Mesothelial cell of epicardium (in vitro differentiated cells): Measurements from ENCODE around the gene GATAD2A. TPM values are rescaled to one million over a fixed set of nuclear protein-coding genes. Genes with fewer than 3 reads are reported as not detected.

Experiments used
- DNase-seq, 2 experiments: peaks; one replicate each; pipeline ENCODE4 v3.0.0; 2021; ENCODE audit warnings: low spot score in 2 of 2; ENCODE audit not compliant: unreplicated experiment in 2 of 2
- H3K27ac Mint-ChIP-seq: 2 replicates; pipeline ENCODE4 v1.8.0; 2021; ENCODE audit warnings: mixed read lengths
- H3K27me3 Mint-ChIP-seq: 2 replicates; pipeline ENCODE4 v1.8.0; 2021; ENCODE audit warnings: low read depth, mixed read lengths
- H3K36me3 Mint-ChIP-seq: 2 replicates; pipeline ENCODE4 v1.8.0; 2021; ENCODE audit warnings: mixed read lengths
- H3K4me1 Mint-ChIP-seq: 2 replicates; pipeline ENCODE4 v1.8.0; 2021; ENCODE audit warnings: mixed read lengths
- H3K4me3 Mint-ChIP-seq: 2 replicates; pipeline ENCODE4 v1.8.0; 2021; ENCODE audit warnings: mild to moderate bottlenecking, moderate library complexity, mixed read lengths
- H3K9me3 Mint-ChIP-seq: 2 replicates; pipeline ENCODE4 v1.8.0; 2021; ENCODE audit warnings: mixed read lengths
- total RNA-seq: library from RNA; stranded (reverse); gene quantifications from 3 replicates; pipeline ENCODE4 v1.2.1, GENCODE V29; 2021
- TF ChIP-seq, protein P1 (sequence below): fragments of 200-600 bp; sonication (generic); IDR thresholded peaks from one replicate; pipeline ENCODE4 v1.5.0; 2021; ENCODE audit warnings: antibody characterized with exemption; ENCODE audit not compliant: unreplicated experiment

Gene GATAD2A
- total RNA-seq, 1 donor from 2014 or later, result 113 TPM

DNA sequence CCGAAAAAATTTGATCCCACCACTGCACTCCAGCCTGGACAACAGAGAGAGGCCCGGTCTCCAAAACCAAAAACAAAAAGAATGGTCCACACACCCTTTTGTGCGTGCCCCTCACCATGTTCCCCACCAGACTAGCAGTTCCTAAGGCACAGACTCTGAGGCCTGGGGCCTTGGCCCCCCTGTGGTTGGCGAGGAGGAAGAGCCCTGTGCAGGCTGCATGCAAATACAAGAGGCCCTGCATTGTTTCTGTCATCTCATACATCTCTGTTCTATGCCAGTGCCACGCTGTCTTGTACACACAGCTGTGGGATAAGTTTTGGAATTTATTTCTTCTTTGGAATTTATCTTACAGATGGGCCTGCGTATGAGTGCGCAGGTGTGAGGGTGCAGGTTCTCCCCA is 118.6 kb downstream of the GATAD2A start:
- Mint-ChIP-seq H3K27ac (no peak overlapping the region), H3K4me3 (no peak overlapping the region), H3K9me3 (no peaks in the 10 kb centered on the region)

DNA sequence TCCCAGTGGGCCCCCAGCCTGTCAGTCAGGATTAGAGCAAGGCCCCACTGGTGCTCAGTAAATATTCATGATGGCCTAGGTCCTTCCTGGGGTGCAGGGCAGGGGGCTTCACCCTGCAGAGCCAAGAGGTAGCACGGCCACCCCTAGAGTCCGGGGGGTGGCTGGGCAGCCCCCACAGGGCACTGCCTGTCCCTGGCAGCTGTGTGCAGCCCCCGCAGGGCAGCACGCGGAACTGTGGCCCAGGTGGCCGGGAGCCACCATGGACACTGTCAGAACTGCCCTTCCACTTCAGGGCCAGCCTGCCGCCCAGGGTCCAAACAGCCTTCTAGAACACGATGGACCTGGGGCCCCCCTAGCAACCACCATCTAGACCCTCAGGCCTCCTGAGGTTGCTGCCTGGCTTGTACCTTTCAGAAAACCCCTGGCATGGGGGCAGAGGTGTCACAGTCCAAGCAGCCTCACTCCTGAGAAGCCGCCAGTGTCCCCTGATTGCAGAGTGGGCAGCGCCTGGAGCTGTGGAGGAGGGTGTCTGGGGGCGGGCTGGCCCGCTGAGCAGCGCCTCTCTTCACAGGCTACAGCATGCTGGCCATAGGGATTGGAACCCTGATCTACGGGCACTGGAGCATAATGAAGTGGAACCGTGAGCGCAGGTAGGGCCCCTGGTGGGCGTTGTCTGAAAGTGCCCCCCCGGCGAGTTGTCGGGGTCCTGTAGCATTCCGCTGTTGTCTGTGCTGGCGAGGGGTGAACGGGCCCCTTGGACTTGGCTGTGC is 120.3 kb downstream of the GATAD2A start:
- no peak for DNase-seq
- H3K9me3 Mint-ChIP-seq, result no peaks in the 10 kb centered on the region
- TF ChIP-seq, protein P1, sequence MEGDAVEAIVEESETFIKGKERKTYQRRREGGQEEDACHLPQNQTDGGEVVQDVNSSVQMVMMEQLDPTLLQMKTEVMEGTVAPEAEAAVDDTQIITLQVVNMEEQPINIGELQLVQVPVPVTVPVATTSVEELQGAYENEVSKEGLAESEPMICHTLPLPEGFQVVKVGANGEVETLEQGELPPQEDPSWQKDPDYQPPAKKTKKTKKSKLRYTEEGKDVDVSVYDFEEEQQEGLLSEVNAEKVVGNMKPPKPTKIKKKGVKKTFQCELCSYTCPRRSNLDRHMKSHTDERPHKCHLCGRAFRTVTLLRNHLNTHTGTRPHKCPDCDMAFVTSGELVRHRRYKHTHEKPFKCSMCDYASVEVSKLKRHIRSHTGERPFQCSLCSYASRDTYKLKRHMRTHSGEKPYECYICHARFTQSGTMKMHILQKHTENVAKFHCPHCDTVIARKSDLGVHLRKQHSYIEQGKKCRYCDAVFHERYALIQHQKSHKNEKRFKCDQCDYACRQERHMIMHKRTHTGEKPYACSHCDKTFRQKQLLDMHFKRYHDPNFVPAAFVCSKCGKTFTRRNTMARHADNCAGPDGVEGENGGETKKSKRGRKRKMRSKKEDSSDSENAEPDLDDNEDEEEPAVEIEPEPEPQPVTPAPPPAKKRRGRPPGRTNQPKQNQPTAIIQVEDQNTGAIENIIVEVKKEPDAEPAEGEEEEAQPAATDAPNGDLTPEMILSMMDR, result no peak
- H3K27ac Mint-ChIP-seq, result no peak overlapping the region
- peaks cover 3% of the 10 kb centered on the region for H3K4me1 Mint-ChIP-seq
- H3K36me3 Mint-ChIP-seq, result peaks cover 9% of the 10 kb centered on the region
- H3K4me3 Mint-ChIP-seq, result no peak overlapping the region
- no peaks in the 10 kb centered on the region for H3K27me3 Mint-ChIP-seq

More for the DNA sequence above, 118.6 kb downstream of the GATAD2A start:
- DNase-seq, result no peak
- H3K27me3 Mint-ChIP-seq, result no peaks in the 10 kb centered on the region
- TF ChIP-seq, protein P1, result no peak
- peaks cover 21% of the 10 kb centered on the region for H3K36me3 Mint-ChIP-seq
- H3K4me1 Mint-ChIP-seq, result no peaks in the 10 kb centered on the region

DNA sequence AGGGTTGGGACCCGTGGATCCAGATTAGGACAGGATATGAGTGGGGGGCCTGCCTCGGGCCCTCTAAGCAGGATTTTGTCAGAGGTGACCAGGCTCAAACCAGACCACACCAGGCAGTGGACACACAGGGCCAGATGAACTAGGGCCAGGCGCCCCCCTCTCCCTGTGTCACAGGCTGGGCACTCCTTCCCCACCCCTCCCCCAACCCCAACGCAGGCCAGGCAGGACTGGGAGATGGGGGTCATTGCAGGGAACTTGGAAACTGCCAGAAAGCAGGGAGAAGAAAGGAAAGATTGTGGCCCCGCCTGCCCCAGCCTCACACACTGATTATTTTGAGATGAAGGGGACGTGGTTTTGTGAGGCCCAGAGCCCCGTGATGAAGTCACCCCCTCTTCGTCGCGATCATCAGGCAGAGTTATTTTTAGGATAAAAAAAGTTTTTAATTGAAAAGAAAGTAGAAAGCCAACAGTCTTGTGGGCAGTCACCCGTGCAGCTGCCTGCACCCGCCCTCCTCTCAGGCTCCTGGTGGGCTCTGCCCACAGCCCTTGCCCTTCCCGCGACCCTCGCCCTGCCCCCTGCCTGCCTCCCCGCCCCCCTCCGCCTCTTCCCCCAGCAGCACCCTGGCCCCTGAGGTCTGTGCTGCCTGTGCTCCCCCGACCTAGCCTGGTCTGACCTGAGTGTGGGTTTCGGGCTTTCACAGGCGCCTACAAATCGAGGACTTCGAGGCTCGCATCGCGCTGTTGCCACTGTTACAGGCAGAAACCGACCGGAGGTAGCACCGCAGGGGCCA is 121.3 kb downstream of the GATAD2A start:
- H3K27ac Mint-ChIP-seq, result no peak overlapping the region
- no peak for DNase-seq
- H3K9me3 Mint-ChIP-seq, result no peaks in the 10 kb centered on the region
- no peaks in the 10 kb centered on the region for H3K27me3 Mint-ChIP-seq
- H3K4me3 Mint-ChIP-seq, result no peak overlapping the region
- peaks cover 6% of the 10 kb centered on the region for H3K36me3 Mint-ChIP-seq
- peaks cover 6% of the 10 kb centered on the region for H3K4me1 Mint-ChIP-seq
- TF ChIP-seq, protein P1, result no peak

DNA sequence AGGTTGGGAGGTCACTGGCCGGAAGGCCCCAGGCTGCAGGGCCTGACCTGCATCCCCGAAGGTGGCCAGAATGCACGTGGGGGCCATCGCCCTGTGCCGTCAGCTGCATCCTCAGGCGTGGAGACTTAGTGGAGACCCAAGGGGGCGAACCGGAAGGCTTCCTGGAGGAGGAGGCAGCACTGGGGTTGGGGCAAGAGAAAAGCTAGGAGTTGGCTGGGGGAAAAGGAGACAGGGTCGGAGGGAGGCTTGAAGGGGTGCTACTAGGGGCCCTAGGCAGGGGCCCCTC is 121.8 kb downstream of the GATAD2A start:
- H3K36me3 Mint-ChIP-seq, result peaks cover 6% of the 10 kb centered on the region
- H3K27ac Mint-ChIP-seq, result no peak overlapping the region
- no peaks in the 10 kb centered on the region for H3K27me3 Mint-ChIP-seq

DNA sequence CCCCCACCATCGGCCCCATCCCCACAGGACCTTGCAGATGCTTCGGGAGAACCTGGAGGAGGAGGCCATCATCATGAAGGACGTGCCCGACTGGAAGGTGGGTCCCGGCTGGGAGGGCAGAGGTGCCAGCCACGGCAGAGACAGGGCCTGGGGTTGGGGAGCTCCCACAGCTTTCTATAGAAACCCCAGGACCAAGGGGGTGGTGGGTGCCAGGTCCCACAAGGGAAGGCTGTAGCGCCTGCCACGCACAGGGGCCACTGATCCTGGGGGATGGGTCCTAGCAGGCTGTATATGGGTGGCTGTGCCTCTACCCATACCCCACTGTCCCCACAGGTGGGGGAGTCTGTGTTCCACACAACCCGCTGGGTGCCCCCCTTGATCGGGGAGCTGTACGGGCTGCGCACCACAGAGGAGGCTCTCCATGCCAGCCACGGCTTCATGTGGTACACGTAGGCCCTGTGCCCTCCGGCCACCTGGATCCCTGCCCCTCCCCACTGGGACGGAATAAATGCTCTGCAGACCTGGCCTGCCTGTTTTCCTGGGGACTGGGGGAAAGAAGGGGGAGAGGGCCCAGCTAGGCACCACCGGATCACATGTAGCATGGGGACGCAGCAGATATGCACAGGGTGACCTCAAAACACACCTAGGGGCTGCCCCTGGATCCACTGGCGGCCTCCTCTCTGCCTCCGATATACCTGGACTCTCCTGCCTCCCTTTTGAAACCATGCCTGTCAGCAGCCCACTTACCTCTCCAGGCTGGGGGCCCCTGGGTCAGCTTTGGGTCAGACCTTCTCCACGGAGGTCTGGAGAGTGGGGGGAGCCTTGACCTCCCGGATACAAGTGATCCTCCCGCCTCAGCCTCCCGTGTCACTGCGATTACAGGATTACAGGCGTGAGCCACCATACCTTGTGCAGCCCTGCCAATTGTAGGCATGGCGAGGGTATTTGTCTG is 122.5 kb downstream of the GATAD2A start:
- no peaks in the 10 kb centered on the region for H3K27me3 Mint-ChIP-seq
- peaks cover 12% of the 10 kb centered on the region for H3K4me1 Mint-ChIP-seq
- H3K4me3 Mint-ChIP-seq, result no peak overlapping the region
- DNase-seq, result no peak
- TF ChIP-seq, protein P1, result no peak
- H3K27ac Mint-ChIP-seq, result no peak overlapping the region
- H3K36me3 Mint-ChIP-seq, result peaks cover 3% of the 10 kb centered on the region
- H3K9me3 Mint-ChIP-seq, result no peaks in the 10 kb centered on the region

More for the DNA sequence above, 121.8 kb downstream of the GATAD2A start:
- TF ChIP-seq, protein P1, result no peak
- DNase-seq, result no peak
- peaks cover 10% of the 10 kb centered on the region for H3K4me1 Mint-ChIP-seq
- H3K9me3 Mint-ChIP-seq, result no peaks in the 10 kb centered on the region
- H3K4me3 Mint-ChIP-seq, result no peak overlapping the region
